ENCODE measurements around the gene ARHGAP15. TPM values are rescaled to one million over a fixed set of nuclear protein-coding genes. Genes with fewer than 3 reads are reported as not detected.

ARHGAP15 gene
- total RNA-seq, 1 experiment from 2014 or later: 0.42 TPM

DNA sequence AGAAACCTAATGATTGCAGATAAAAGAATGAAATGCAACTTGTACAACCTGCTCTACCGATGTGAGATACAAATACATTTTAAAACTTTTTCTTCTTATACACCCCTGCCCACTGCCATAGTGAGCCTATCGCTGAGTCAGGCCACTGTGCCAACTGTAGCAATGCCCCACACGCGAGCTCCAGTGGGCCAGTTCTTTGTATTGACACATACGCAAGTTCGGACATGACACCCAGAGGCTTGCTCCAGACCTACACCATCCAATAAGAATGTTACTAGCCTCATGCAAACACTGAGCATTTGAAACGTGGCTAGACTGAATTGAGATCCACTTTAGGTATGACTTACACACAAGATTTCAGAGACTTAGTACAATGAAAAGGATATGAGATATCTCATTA lies 340.1 kb downstream of the ARHGAP15 start:
- ChIA-PET POLR2A (no interaction called here), RAD21 (ENCODE audit: low non-redundant PET in 1 of 2, low total read pairs in 2 of 2, uncharacterized antibody in 2 of 2, unreplicated experiment in 2 of 2) (no interaction called here), CTCF (no interaction called here)
- TF ChIP-seq, protein P1, sequence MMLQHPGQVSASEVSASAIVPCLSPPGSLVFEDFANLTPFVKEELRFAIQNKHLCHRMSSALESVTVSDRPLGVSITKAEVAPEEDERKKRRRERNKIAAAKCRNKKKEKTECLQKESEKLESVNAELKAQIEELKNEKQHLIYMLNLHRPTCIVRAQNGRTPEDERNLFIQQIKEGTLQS (IDR thresholded peaks at IDR 0.05): no peak
- TF ChIP-seq SRF (IDR thresholded peaks at IDR 0.05; ENCODE audit: low read depth) (no peak), YY1 (IDR thresholded peaks at IDR 0.05; ENCODE audit: extremely low read depth, insufficient replicate concordance, low read depth, low read length) (no peak), FOSL1 (IDR thresholded peaks at IDR 0.05; ENCODE audit: low read depth) (no peak), TCF7L2 (IDR thresholded peaks at IDR 0.05; ENCODE audit: borderline replicate concordance, extremely low read depth, insufficient read depth, insufficient read length) (no peak), ELF1 (IDR thresholded peaks at IDR 0.05; ENCODE audit: borderline replicate concordance, low read depth) (no peak), SP1 (IDR thresholded peaks at IDR 0.05; ENCODE audit: low read depth) (no peak), CBX3 (IDR thresholded peaks at IDR 0.05; ENCODE audit: low read depth) (no peak), SIN3A (IDR thresholded peaks at IDR 0.05; ENCODE audit: low read depth) (no peak), CEBPB (IDR thresholded peaks at IDR 0.05; ENCODE audit: low read depth) (no peak), ZNF274 (IDR thresholded peaks at IDR 0.05; ENCODE audit: low read depth, low read length) (no peak), EGR1 (IDR thresholded peaks at IDR 0.05; ENCODE audit: low read depth) (no peak), EZH2 (IDR thresholded peaks at IDR 0.05) (no peak)
- TF ChIP-seq, protein P2, sequence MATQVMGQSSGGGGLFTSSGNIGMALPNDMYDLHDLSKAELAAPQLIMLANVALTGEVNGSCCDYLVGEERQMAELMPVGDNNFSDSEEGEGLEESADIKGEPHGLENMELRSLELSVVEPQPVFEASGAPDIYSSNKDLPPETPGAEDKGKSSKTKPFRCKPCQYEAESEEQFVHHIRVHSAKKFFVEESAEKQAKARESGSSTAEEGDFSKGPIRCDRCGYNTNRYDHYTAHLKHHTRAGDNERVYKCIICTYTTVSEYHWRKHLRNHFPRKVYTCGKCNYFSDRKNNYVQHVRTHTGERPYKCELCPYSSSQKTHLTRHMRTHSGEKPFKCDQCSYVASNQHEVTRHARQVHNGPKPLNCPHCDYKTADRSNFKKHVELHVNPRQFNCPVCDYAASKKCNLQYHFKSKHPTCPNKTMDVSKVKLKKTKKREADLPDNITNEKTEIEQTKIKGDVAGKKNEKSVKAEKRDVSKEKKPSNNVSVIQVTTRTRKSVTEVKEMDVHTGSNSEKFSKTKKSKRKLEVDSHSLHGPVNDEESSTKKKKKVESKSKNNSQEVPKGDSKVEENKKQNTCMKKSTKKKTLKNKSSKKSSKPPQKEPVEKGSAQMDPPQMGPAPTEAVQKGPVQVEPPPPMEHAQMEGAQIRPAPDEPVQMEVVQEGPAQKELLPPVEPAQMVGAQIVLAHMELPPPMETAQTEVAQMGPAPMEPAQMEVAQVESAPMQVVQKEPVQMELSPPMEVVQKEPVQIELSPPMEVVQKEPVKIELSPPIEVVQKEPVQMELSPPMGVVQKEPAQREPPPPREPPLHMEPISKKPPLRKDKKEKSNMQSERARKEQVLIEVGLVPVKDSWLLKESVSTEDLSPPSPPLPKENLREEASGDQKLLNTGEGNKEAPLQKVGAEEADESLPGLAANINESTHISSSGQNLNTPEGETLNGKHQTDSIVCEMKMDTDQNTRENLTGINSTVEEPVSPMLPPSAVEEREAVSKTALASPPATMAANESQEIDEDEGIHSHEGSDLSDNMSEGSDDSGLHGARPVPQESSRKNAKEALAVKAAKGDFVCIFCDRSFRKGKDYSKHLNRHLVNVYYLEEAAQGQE (IDR thresholded peaks at IDR 0.05; ENCODE audit: low read depth): no peak
- TF ChIP-seq, protein P3, sequence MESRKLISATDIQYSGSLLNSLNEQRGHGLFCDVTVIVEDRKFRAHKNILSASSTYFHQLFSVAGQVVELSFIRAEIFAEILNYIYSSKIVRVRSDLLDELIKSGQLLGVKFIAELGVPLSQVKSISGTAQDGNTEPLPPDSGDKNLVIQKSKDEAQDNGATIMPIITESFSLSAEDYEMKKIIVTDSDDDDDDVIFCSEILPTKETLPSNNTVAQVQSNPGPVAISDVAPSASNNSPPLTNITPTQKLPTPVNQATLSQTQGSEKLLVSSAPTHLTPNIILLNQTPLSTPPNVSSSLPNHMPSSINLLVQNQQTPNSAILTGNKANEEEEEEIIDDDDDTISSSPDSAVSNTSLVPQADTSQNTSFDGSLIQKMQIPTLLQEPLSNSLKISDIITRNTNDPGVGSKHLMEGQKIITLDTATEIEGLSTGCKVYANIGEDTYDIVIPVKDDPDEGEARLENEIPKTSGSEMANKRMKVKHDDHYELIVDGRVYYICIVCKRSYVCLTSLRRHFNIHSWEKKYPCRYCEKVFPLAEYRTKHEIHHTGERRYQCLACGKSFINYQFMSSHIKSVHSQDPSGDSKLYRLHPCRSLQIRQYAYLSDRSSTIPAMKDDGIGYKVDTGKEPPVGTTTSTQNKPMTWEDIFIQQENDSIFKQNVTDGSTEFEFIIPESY (IDR thresholded peaks at IDR 0.05; ENCODE audit: extremely low read depth, insufficient replicate concordance, low read length): no peak
- TF ChIP-seq, protein P4, sequence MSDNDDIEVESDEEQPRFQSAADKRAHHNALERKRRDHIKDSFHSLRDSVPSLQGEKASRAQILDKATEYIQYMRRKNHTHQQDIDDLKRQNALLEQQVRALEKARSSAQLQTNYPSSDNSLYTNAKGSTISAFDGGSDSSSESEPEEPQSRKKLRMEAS (IDR thresholded peaks at IDR 0.05): no peak
- H3K9me3 ChIP-seq (ENCODE audit: control insufficient read depth in 1 of 2, insufficient read depth in 1 of 2, low read depth in 1 of 2, low read length in 2 of 2): no peaks in the 10 kb centered on the region
- intact Hi-C loops (cut with micrococcal nuclease): no loop called here
- no peak overlapping the region for H3K9ac ChIP-seq (ENCODE audit: low read length)
- H4K20me1 ChIP-seq (ENCODE audit: insufficient read depth): no peaks in the 10 kb centered on the region
- no peaks in the 10 kb centered on the region for H3K27me3 ChIP-seq (ENCODE audit: insufficient read depth, low read length)
- no peak overlapping the region for H3K4me2 ChIP-seq (ENCODE audit: low read length)
- no peaks in the 10 kb centered on the region for H3K9me2 ChIP-seq (ENCODE audit: insufficient read depth)
- H3K4me3 ChIP-seq (replicated peaks in 1 of 2; ENCODE audit: low read depth in 1 of 2, low read length in 2 of 2): no peak overlapping the region
- ATAC-seq (no peak), DNase-seq (ENCODE audit: low read depth, low spot score) (no peak)
- no peak overlapping the region for H2AFZ ChIP-seq (ENCODE audit: low read depth, low read length, poor library complexity, severe bottlenecking)
- H3K27ac ChIP-seq (ENCODE audit: low read depth, low read length): no peak overlapping the region
- no peaks in the 10 kb centered on the region for H3K79me2 ChIP-seq (ENCODE audit: insufficient read depth, low read length)
- peaks cover 0 to 9% of the 10 kb centered on the region in 2 experiments; a peak in 2 of 4 replicates for H3K4me1 ChIP-seq (ENCODE audit: control insufficient read depth in 1 of 2, insufficient read depth in 2 of 2, low read length in 2 of 2)
- H3K36me3 ChIP-seq (ENCODE audit: control insufficient read depth in 1 of 2, insufficient read depth in 2 of 2, low read length in 2 of 2): no peaks in the 10 kb centered on the region
- BruUV-seq (replicated peaks): no TSS peak
